ENCODE measurements around the gene ACO1.

The ACO1 gene

DNA sequence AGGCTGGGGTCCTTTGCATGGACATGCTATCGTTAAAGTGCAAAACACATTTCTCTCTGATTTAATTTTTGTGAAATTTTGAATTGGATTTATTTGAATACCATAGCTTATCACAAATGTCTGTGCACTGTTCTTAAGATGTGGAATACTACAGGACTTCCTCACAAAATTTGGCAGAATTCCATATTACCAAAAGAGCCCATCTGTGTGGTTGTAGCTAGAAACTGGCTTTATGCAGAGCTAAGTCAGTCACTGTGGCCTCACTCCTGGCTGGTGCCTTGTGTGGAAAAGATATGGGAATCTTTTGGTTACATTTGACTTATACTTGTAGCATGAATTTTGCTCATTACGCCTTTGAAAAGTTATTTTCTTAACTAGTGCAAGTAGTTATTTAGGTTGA is 35.5 kb downstream of the ACO1 start:
- H3K9me3 ChIP-seq (ENCODE audit: control insufficient read depth, insufficient read depth, low read length): no peaks in the 10 kb centered on the region
- peaks cover 17% of the 10 kb centered on the region; the same call in 1 of the 2 replicates for H3K36me3 ChIP-seq (ENCODE audit: insufficient read depth, low read length)
- no peak overlapping the region for H3K9ac ChIP-seq (ENCODE audit: low read depth, low read length)
- H3K4me1 ChIP-seq (ENCODE audit: insufficient read depth, low read length): no peaks in the 10 kb centered on the region

- H3K9me3 ChIP-seq (ENCODE audit: control insufficient read depth, insufficient read depth, low read length): no peaks in the 10 kb centered on the region
- peaks cover 20% of the 10 kb centered on the region for H3K36me3 ChIP-seq (ENCODE audit: insufficient read depth, low read length)
- H3K9ac ChIP-seq (ENCODE audit: low read depth, low read length): no peak overlapping the region
- H3K4me1 ChIP-seq (ENCODE audit: insufficient read depth, low read length): no peaks in the 10 kb centered on the region
Measured at GRCh38 chr9:32422237-32422806, 37.9 kb downstream of the ACO1 start.

DNA sequence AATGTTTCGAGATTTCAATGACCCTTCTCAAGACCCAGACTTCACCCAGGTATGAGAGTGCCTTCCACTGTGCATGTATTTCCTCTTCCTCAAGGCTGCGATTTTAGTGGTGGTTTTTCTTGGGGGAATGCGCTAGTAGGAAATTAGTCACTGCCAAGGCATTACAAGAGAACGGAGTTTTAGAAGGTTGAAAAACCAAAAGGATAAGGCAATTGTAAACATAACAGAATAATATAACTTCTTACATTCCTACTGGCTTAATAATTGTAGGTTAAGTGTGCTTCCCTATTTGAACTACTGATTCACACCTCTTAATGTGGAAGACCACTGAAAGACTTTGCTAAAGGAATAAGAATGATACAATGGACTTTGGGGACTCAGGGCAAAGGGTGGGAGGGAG is 38.9 kb downstream of the ACO1 start:
- Histone ChIP-seq H3K4me1 (ENCODE audit: insufficient read depth, low read length) (no peaks in the 10 kb centered on the region), H3K9ac (ENCODE audit: low read depth, low read length) (no peak overlapping the region), H3K36me3 (ENCODE audit: insufficient read depth, low read length) (peaks cover 20% of the 10 kb centered on the region), H3K9me3 (ENCODE audit: control insufficient read depth, insufficient read depth, low read length) (no peaks in the 10 kb centered on the region)

GRCh38 chr9:32424616-32425015 is 40.2 kb downstream of the ACO1 start:
- Histone ChIP-seq H3K36me3 (ENCODE audit: insufficient read depth, low read length) (peaks cover 16% of the 10 kb centered on the region), H3K9me3 (ENCODE audit: control insufficient read depth, insufficient read depth, low read length) (no peaks in the 10 kb centered on the region), H3K4me1 (ENCODE audit: insufficient read depth, low read length) (no peaks in the 10 kb centered on the region), H3K9ac (ENCODE audit: low read depth, low read length) (no peak overlapping the region)

- Histone ChIP-seq H3K36me3 (ENCODE audit: insufficient read depth, low read length) (peaks cover 8% of the 10 kb centered on the region), H3K4me1 (ENCODE audit: insufficient read depth, low read length) (no peaks in the 10 kb centered on the region), H3K9me3 (ENCODE audit: control insufficient read depth, insufficient read depth, low read length) (no peaks in the 10 kb centered on the region), H3K9ac (ENCODE audit: low read depth, low read length) (no peak overlapping the region)
Measured at GRCh38 chr9:32426278-32426939, 42.0 kb downstream of the ACO1 start.

- Histone ChIP-seq H3K36me3 (ENCODE audit: insufficient read depth, low read length) (peaks cover 11% of the 10 kb centered on the region), H3K9ac (ENCODE audit: low read depth, low read length) (no peak overlapping the region), H3K9me3 (ENCODE audit: control insufficient read depth, insufficient read depth, low read length) (no peaks in the 10 kb centered on the region), H3K4me1 (ENCODE audit: insufficient read depth, low read length) (no peaks in the 10 kb centered on the region)
Measured at GRCh38 chr9:32427111-32427873, 42.8 kb downstream of the ACO1 start.

DNA sequence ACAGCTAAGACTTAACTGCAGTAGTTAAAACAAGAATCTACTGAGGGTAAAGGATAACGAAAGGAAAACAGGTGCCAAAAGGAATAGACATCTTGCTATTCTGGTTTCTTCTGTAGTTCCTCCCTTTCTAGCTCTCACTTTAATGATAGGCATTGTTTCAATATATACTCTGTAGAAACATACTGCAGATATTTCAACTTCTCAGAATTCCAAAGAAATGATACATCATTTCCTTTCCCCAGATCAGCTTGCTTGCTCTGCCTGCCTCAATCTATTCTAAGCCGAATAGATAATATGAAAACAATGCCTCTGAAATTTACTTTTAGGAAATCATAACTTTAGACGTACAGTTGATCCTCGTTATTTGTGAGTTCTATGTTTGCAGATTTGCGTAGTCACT is 46.3 kb downstream of the ACO1 start:
- H3K4me1 ChIP-seq (ENCODE audit: insufficient read depth, low read length): no peaks in the 10 kb centered on the region
- no peak overlapping the region for H3K9ac ChIP-seq (ENCODE audit: low read depth, low read length)
- peaks cover 10% of the 10 kb centered on the region for H3K36me3 ChIP-seq (ENCODE audit: insufficient read depth, low read length)
- H3K9me3 ChIP-seq (ENCODE audit: control insufficient read depth, insufficient read depth, low read length): no peaks in the 10 kb centered on the region

DNA sequence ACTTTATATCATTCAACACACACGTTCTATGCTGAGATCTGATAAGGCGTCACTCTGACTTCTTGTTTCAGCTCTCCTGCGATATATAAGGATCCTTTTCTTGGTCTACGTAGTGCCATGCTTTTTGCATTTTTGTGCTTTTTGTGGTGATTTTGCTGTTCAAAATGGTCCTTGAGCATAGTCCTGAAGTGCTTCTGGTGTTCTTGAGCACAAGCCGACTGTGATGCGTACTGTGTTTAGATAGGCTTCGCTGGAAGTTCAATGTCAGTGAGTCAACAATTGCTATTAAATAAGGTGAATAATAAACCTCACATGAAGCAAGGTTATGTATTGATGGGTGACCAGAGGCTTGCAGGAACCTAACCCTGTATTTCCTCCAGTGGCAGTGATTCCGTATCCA is 46.8 kb downstream of the ACO1 start:
- H3K36me3 ChIP-seq (ENCODE audit: insufficient read depth, low read length): peaks cover 11% of the 10 kb centered on the region
- H3K9me3 ChIP-seq (ENCODE audit: control insufficient read depth, insufficient read depth, low read length): no peaks in the 10 kb centered on the region
- H3K9ac ChIP-seq (ENCODE audit: low read depth, low read length): no peak overlapping the region
- H3K4me1 ChIP-seq (ENCODE audit: insufficient read depth, low read length): no peaks in the 10 kb centered on the region

GRCh38 chr9:32431940-32432555 is 47.6 kb downstream of the ACO1 start:
- Histone ChIP-seq H3K9me3 (ENCODE audit: control insufficient read depth, insufficient read depth, low read length) (no peaks in the 10 kb centered on the region), H3K36me3 (ENCODE audit: insufficient read depth, low read length) (peaks cover 13% of the 10 kb centered on the region), H3K4me1 (ENCODE audit: insufficient read depth, low read length) (no peaks in the 10 kb centered on the region), H3K9ac (ENCODE audit: low read depth, low read length) (no peak overlapping the region)

DNA sequence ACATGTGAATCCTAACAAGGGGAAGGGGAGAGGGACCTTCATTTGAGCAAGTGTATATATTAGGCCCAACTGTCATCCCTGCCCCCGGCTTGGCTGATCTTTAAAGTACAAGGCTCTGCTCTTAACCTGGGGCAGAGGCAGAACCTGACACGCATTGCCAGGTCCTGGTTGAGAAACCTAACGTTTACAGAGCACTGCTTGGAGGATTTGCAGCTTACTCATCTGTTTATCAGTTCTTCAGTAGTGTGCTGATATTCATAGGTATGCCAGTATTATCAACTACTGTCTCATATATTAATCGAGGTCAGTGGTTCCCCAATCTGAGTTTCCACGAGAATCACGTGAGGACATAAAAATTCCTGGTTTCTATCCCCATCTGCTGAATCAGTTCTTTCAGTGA is 50.4 kb downstream of the ACO1 start:
- Histone ChIP-seq H3K36me3 (ENCODE audit: insufficient read depth, low read length) (peaks cover 19% of the 10 kb centered on the region), H3K4me1 (ENCODE audit: insufficient read depth, low read length) (no peaks in the 10 kb centered on the region), H3K9me3 (ENCODE audit: control insufficient read depth, insufficient read depth, low read length) (no peaks in the 10 kb centered on the region), H3K9ac (ENCODE audit: low read depth, low read length) (no peak overlapping the region)

DNA sequence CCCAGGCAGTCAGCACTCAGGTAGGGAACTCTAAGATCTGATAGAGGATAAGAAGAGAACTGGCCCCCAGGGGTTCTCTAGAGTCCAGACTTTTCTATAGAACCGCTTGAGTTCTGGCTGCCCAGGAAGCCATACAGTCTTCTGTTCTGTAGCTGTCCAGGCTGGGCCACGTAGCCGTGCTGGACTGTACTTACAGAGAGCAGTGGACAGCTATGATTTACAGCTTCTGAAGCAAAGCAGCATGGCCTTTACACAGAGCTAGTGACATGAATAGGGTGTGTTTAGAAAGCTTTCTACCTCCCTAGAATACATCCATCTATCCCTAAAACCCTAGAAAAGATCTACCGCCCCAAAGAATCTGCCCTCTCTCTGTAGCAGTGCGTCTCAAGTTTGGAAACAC is 57.2 kb downstream of the ACO1 start:
- Histone ChIP-seq H3K9me3 (ENCODE audit: control insufficient read depth, insufficient read depth, low read length) (no peaks in the 10 kb centered on the region), H3K36me3 (ENCODE audit: insufficient read depth, low read length) (peaks cover 13% of the 10 kb centered on the region), H3K4me1 (ENCODE audit: insufficient read depth, low read length) (no peaks in the 10 kb centered on the region), H3K9ac (ENCODE audit: low read depth, low read length) (no peak overlapping the region)

GRCh38 chr9:32442433-32442832 is 58.0 kb downstream of the ACO1 start:
- Histone ChIP-seq H3K4me1 (ENCODE audit: insufficient read depth, low read length) (no peaks in the 10 kb centered on the region), H3K9me3 (ENCODE audit: control insufficient read depth, insufficient read depth, low read length) (no peaks in the 10 kb centered on the region), H3K36me3 (ENCODE audit: insufficient read depth, low read length) (peaks cover 7% of the 10 kb centered on the region), H3K9ac (ENCODE audit: low read depth, low read length) (no peak overlapping the region)

- Histone ChIP-seq H3K9ac (ENCODE audit: low read depth, low read length) (no peak overlapping the region), H3K9me3 (ENCODE audit: control insufficient read depth, insufficient read depth, low read length) (no peaks in the 10 kb centered on the region), H3K4me1 (ENCODE audit: insufficient read depth, low read length) (no peaks in the 10 kb centered on the region), H3K36me3 (ENCODE audit: insufficient read depth, low read length) (peaks cover 5% of the 10 kb centered on the region; the same call in 1 of the 2 replicates)
Measured at GRCh38 chr9:32449969-32450368, 65.5 kb downstream of the ACO1 start.

DNA sequence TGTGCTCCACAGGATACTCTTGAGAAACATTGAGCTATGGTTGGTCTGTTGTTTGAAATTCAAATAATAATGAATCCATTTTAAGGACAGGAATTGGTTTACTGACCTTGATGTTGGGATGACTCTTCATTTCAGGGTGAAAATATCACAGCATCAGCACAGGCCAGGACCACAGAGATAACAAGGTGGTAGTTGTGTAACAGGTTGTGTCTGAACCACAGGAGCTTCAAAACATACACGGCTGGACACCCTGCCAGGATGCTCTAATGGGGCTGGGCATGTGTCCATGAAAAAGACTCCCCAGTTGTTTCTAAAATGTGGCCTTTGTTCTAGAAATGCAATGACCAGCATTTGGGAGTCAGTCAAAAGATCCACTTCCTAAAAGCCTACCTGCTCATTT is 69.8 kb downstream of the ACO1 start:
- no peak overlapping the region for H3K9ac ChIP-seq (ENCODE audit: low read depth, low read length)
- H3K9me3 ChIP-seq (ENCODE audit: control insufficient read depth, insufficient read depth, low read length): no peaks in the 10 kb centered on the region
- H3K4me1 ChIP-seq (ENCODE audit: insufficient read depth, low read length): no peaks in the 10 kb centered on the region
- peaks cover 7% of the 10 kb centered on the region for H3K36me3 ChIP-seq (ENCODE audit: insufficient read depth, low read length)

DNA sequence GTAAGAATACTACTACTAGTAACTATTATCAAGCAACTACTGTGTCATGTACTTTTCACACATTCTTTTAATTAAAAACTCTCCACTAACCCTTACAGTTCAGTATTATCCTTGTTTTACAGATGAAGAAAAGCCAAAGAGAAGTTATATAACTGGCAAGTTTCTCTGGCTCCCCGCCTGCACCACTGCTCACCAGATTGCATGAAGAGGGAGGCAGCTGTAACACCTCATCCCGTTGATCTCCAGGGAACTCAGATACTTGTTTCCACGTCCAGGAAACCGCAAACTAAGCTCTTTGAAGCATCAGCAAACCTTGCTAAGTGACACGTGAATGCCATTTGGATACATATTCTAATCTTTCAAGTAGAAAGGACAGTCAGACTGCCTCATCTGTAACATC is 71.3 kb downstream of the ACO1 start:
- Histone ChIP-seq H3K9me3 (ENCODE audit: control insufficient read depth, insufficient read depth, low read length) (no peaks in the 10 kb centered on the region), H3K4me1 (ENCODE audit: insufficient read depth, low read length) (no peaks in the 10 kb centered on the region), H3K9ac (ENCODE audit: low read depth, low read length) (no peak overlapping the region), H3K36me3 (ENCODE audit: insufficient read depth, low read length) (peaks cover 4% of the 10 kb centered on the region)

Measured in ES-I3 (cell line).